ENCODE data around the gene JAM3.

Gene JAM3

GRCh38 chr11:134068829-134069425 is at the start of gene JAM3:
TSS of gene JAM3 (plus strand) at chr11:134069072. CDS start at chr11:134069084, 12 bp downstream.
- H3K27me3 ChIP-seq (ENCODE audit: control insufficient read depth in 5 of 5, insufficient read depth in 4 of 5, low read length in 5 of 5): peaks cover 0 to 13% (median 0%) of the 10 kb centered on the region in 5 donors
- H3K9ac ChIP-seq (ENCODE audit: low read length in 5 of 5): peak within 1 kb of the TSS; percentile 23 to 69 (median 25)
- H3K4me3 ChIP-seq (ENCODE audit: low read depth in 1 of 5, low read length in 5 of 5): peak within 1 kb of the TSS in 4 of 5 donors; percentile 72 to 74 (median 74)
- peaks cover 0 to 10% (median 6%) of the 10 kb centered on the region in 5 donors for H3K4me1 ChIP-seq (ENCODE audit: control insufficient read depth in 5 of 5, insufficient read depth in 5 of 5, low read length in 5 of 5)
- H3K36me3 ChIP-seq (ENCODE audit: control insufficient read depth in 5 of 5, insufficient read depth in 5 of 5, low read length in 5 of 5): no peaks in the 10 kb centered on the region
- H3K27ac ChIP-seq (ENCODE audit: low read depth, low read length): peak within 1 kb of the TSS; percentile 49
- H3K9me3 ChIP-seq (ENCODE audit: control insufficient read depth in 5 of 5, low read length in 5 of 5): no peaks in the 10 kb centered on the region

GRCh38 chr11:134019500-134019899 is 49.4 kb upstream of the JAM3 start:
- Histone ChIP-seq H3K27me3 (ENCODE audit: control insufficient read depth in 5 of 5, insufficient read depth in 4 of 5, low read length in 5 of 5) (peaks cover 10 to 31% (median 14%) of the 10 kb centered on the region in 5 donors), H3K9ac (ENCODE audit: low read length in 5 of 5) (no peak overlapping the region), H3K27ac (ENCODE audit: low read depth, low read length) (no peak overlapping the region), H3K9me3 (ENCODE audit: control insufficient read depth in 5 of 5, low read length in 5 of 5) (no peaks in the 10 kb centered on the region), H3K4me1 (ENCODE audit: control insufficient read depth in 5 of 5, insufficient read depth in 5 of 5, low read length in 5 of 5) (no peaks in the 10 kb centered on the region), H3K4me3 (ENCODE audit: low read depth in 1 of 5, low read length in 5 of 5) (no peak overlapping the region), H3K36me3 (ENCODE audit: control insufficient read depth in 5 of 5, insufficient read depth in 5 of 5, low read length in 5 of 5) (no peaks in the 10 kb centered on the region)

- no peaks in the 10 kb centered on the region for H3K9me3 ChIP-seq (ENCODE audit: control insufficient read depth in 5 of 5, low read length in 5 of 5)
- no peaks in the 10 kb centered on the region for H3K36me3 ChIP-seq (ENCODE audit: control insufficient read depth in 5 of 5, insufficient read depth in 5 of 5, low read length in 5 of 5)
- no peak overlapping the region for H3K9ac ChIP-seq (ENCODE audit: low read length in 5 of 5)
- no peak overlapping the region for H3K4me3 ChIP-seq (ENCODE audit: low read depth in 1 of 5, low read length in 5 of 5)
- peaks cover 10 to 30% (median 14%) of the 10 kb centered on the region in 5 donors for H3K27me3 ChIP-seq (ENCODE audit: control insufficient read depth in 5 of 5, insufficient read depth in 4 of 5, low read length in 5 of 5)
- H3K4me1 ChIP-seq (ENCODE audit: control insufficient read depth in 5 of 5, insufficient read depth in 5 of 5, low read length in 5 of 5): peaks cover 0 to 6% (median 0%) of the 10 kb centered on the region in 5 donors
- H3K27ac ChIP-seq (ENCODE audit: low read depth, low read length): no peak overlapping the region
Measured at GRCh38 chr11:134020598-134020997, 48.3 kb upstream of the JAM3 start.

GRCh38 chr11:134021326-134021725 is 47.5 kb upstream of the JAM3 start:
- H3K4me1 ChIP-seq (ENCODE audit: control insufficient read depth in 5 of 5, insufficient read depth in 5 of 5, low read length in 5 of 5): peaks cover 0 to 6% (median 0%) of the 10 kb centered on the region in 5 donors
- no peaks in the 10 kb centered on the region for H3K36me3 ChIP-seq (ENCODE audit: control insufficient read depth in 5 of 5, insufficient read depth in 5 of 5, low read length in 5 of 5)
- H3K27me3 ChIP-seq (ENCODE audit: control insufficient read depth in 5 of 5, insufficient read depth in 4 of 5, low read length in 5 of 5): peaks cover 10 to 37% (median 14%) of the 10 kb centered on the region in 5 donors
- no peaks in the 10 kb centered on the region for H3K9me3 ChIP-seq (ENCODE audit: control insufficient read depth in 5 of 5, low read length in 5 of 5)
- H3K27ac ChIP-seq (ENCODE audit: low read depth, low read length): no peak overlapping the region
- H3K4me3 ChIP-seq (ENCODE audit: low read depth in 1 of 5, low read length in 5 of 5): no peak overlapping the region
- H3K9ac ChIP-seq (ENCODE audit: low read length in 5 of 5): no peak overlapping the region

GRCh38 chr11:134022748-134023147 is 46.1 kb upstream of the JAM3 start:
- Histone ChIP-seq H3K9me3 (ENCODE audit: control insufficient read depth in 5 of 5, low read length in 5 of 5) (no peaks in the 10 kb centered on the region), H3K9ac (ENCODE audit: low read length in 5 of 5) (no peak overlapping the region), H3K27me3 (ENCODE audit: control insufficient read depth in 5 of 5, insufficient read depth in 4 of 5, low read length in 5 of 5) (peaks cover 14 to 35% (median 16%) of the 10 kb centered on the region in 5 donors), H3K4me3 (ENCODE audit: low read depth in 1 of 5, low read length in 5 of 5) (no peak overlapping the region), H3K4me1 (ENCODE audit: control insufficient read depth in 5 of 5, insufficient read depth in 5 of 5, low read length in 5 of 5) (peaks cover 0 to 6% (median 0%) of the 10 kb centered on the region in 5 donors), H3K27ac (ENCODE audit: low read depth, low read length) (no peak overlapping the region), H3K36me3 (ENCODE audit: control insufficient read depth in 5 of 5, insufficient read depth in 5 of 5, low read length in 5 of 5) (no peaks in the 10 kb centered on the region)

GRCh38 chr11:134024420-134025081 is 44.3 kb upstream of the JAM3 start:
- Histone ChIP-seq H3K9ac (ENCODE audit: low read length in 5 of 5) (no peak overlapping the region), H3K9me3 (ENCODE audit: control insufficient read depth in 5 of 5, low read length in 5 of 5) (no peaks in the 10 kb centered on the region), H3K27ac (ENCODE audit: low read depth, low read length) (no peak overlapping the region), H3K27me3 (ENCODE audit: control insufficient read depth in 5 of 5, insufficient read depth in 4 of 5, low read length in 5 of 5) (peaks cover 14 to 30% (median 14%) of the 10 kb centered on the region in 5 donors), H3K4me1 (ENCODE audit: control insufficient read depth in 5 of 5, insufficient read depth in 5 of 5, low read length in 5 of 5) (peaks cover 0 to 6% (median 0%) of the 10 kb centered on the region in 5 donors), H3K36me3 (ENCODE audit: control insufficient read depth in 5 of 5, insufficient read depth in 5 of 5, low read length in 5 of 5) (no peaks in the 10 kb centered on the region), H3K4me3 (ENCODE audit: low read depth in 1 of 5, low read length in 5 of 5) (no peak overlapping the region)

GRCh38 chr11:134025082-134025429 is 43.8 kb upstream of the JAM3 start:
- no peaks in the 10 kb centered on the region for H3K36me3 ChIP-seq (ENCODE audit: control insufficient read depth in 5 of 5, insufficient read depth in 5 of 5, low read length in 5 of 5)
- H3K27ac ChIP-seq (ENCODE audit: low read depth, low read length): no peak overlapping the region
- peaks cover 0 to 6% (median 0%) of the 10 kb centered on the region in 5 donors for H3K4me1 ChIP-seq (ENCODE audit: control insufficient read depth in 5 of 5, insufficient read depth in 5 of 5, low read length in 5 of 5)
- no peaks in the 10 kb centered on the region for H3K9me3 ChIP-seq (ENCODE audit: control insufficient read depth in 5 of 5, low read length in 5 of 5)
- H3K4me3 ChIP-seq (ENCODE audit: low read depth in 1 of 5, low read length in 5 of 5): no peak overlapping the region
- peaks cover 12 to 32% (median 18%) of the 10 kb centered on the region in 5 donors for H3K27me3 ChIP-seq (ENCODE audit: control insufficient read depth in 5 of 5, insufficient read depth in 4 of 5, low read length in 5 of 5)
- no peak overlapping the region for H3K9ac ChIP-seq (ENCODE audit: low read length in 5 of 5)

GRCh38 chr11:134026655-134027343 is 42.1 kb upstream of the JAM3 start:
- Histone ChIP-seq H3K4me1 (ENCODE audit: control insufficient read depth in 5 of 5, insufficient read depth in 5 of 5, low read length in 5 of 5) (peaks cover 0 to 6% (median 0%) of the 10 kb centered on the region in 5 donors), H3K9ac (ENCODE audit: low read length in 5 of 5) (no peak overlapping the region), H3K27ac (ENCODE audit: low read depth, low read length) (no peak overlapping the region), H3K27me3 (ENCODE audit: control insufficient read depth in 5 of 5, insufficient read depth in 4 of 5, low read length in 5 of 5) (peaks cover 7 to 33% (median 24%) of the 10 kb centered on the region in 5 donors), H3K9me3 (ENCODE audit: control insufficient read depth in 5 of 5, low read length in 5 of 5) (no peaks in the 10 kb centered on the region), H3K36me3 (ENCODE audit: control insufficient read depth in 5 of 5, insufficient read depth in 5 of 5, low read length in 5 of 5) (no peaks in the 10 kb centered on the region), H3K4me3 (ENCODE audit: low read depth in 1 of 5, low read length in 5 of 5) (no peak overlapping the region)

GRCh38 chr11:134027671-134028070 is 41.2 kb upstream of the JAM3 start:
- Histone ChIP-seq H3K27me3 (ENCODE audit: control insufficient read depth in 5 of 5, insufficient read depth in 4 of 5, low read length in 5 of 5) (peaks cover 13 to 40% (median 30%) of the 10 kb centered on the region in 5 donors), H3K9me3 (ENCODE audit: control insufficient read depth in 5 of 5, low read length in 5 of 5) (no peaks in the 10 kb centered on the region), H3K4me3 (ENCODE audit: low read depth in 1 of 5, low read length in 5 of 5) (no peak overlapping the region), H3K27ac (ENCODE audit: low read depth, low read length) (no peak overlapping the region), H3K4me1 (ENCODE audit: control insufficient read depth in 5 of 5, insufficient read depth in 5 of 5, low read length in 5 of 5) (peaks cover 0 to 8% (median 5%) of the 10 kb centered on the region in 5 donors), H3K9ac (ENCODE audit: low read length in 5 of 5) (no peak overlapping the region), H3K36me3 (ENCODE audit: control insufficient read depth in 5 of 5, insufficient read depth in 5 of 5, low read length in 5 of 5) (no peaks in the 10 kb centered on the region)

Data from subcutaneous abdominal adipose tissue (tissue), 5 donors.